Activated gamma-delta T cell treated with anti-CD3 and anti-CD28 coated beads, Interleukin-2, amount 50 U/mL, for 16 hours (primary cell): ENCODE measurements around the gene MEG3.

Source experiments
- DNase-seq: peaks from one replicate; pipeline ENCODE4 v3.0.0-alpha.2; 2020; ENCODE audit warnings: low read depth

The MEG3 gene

GRCh38 chr14:100882026-100882967 is 56.4 kb downstream of the MEG3 start:
- DNase-seq: no peak

- DNase-seq: no peak
Observed at GRCh38 chr14:100882991-100883788, 57.3 kb downstream of the MEG3 start.

GRCh38 chr14:100883789-100884101 is 57.8 kb downstream of the MEG3 start:
- DNase-seq: no peak

- DNase-seq: no peak
Observed at GRCh38 chr14:100884456-100884855, 58.5 kb downstream of the MEG3 start.

- no peak for DNase-seq
Observed at GRCh38 chr14:100885196-100885595, 59.3 kb downstream of the MEG3 start.

- no peak for DNase-seq
Observed at GRCh38 chr14:100885617-100886016, 59.7 kb downstream of the MEG3 start.

GRCh38 chr14:100887728-100888335 is 61.9 kb downstream of the MEG3 start:
- no peak for DNase-seq

GRCh38 chr14:100888789-100889315 is 62.9 kb downstream of the MEG3 start:
- no peak for DNase-seq

- DNase-seq: no peak
Observed at GRCh38 chr14:100889641-100890040, 63.7 kb downstream of the MEG3 start.

GRCh38 chr14:100890061-100890850 is 64.3 kb downstream of the MEG3 start:
- no peak for DNase-seq

GRCh38 chr14:100891051-100891450 is 65.1 kb downstream of the MEG3 start:
- DNase-seq: no peak

GRCh38 chr14:100891501-100892445 is 65.9 kb downstream of the MEG3 start:
- no peak for DNase-seq

GRCh38 chr14:100892496-100893227 is 66.7 kb downstream of the MEG3 start:
- DNase-seq: no peak

GRCh38 chr14:100893228-100893601 is 67.3 kb downstream of the MEG3 start:
- DNase-seq: no peak

GRCh38 chr14:100893760-100894159 is 67.8 kb downstream of the MEG3 start:
- DNase-seq: no peak

GRCh38 chr14:100894416-100894815 is 68.5 kb downstream of the MEG3 start:
- DNase-seq: no peak

GRCh38 chr14:100895411-100895810 is 69.5 kb downstream of the MEG3 start:
- DNase-seq: no peak

GRCh38 chr14:100896369-100897060 is 70.6 kb downstream of the MEG3 start:
- no peak for DNase-seq

- DNase-seq: no peak
Observed at GRCh38 chr14:100898465-100898864, 72.5 kb downstream of the MEG3 start.
